Stimulated activated CD8-positive, alpha-beta memory T cell treated with anti-CD3 and anti-CD28 coated beads, Interleukin-12 subunit alpha, Interleukin-12 subunit beta, amount 100 ng/mL, for 1 hour (primary cell): ENCODE measurements around the gene OTOF.

Experiments used
- DNase-seq: peaks from one replicate; pipeline ENCODE4 v3.0.0-alpha.2; 2020; ENCODE audit warnings: low read depth

Gene OTOF

DNA sequence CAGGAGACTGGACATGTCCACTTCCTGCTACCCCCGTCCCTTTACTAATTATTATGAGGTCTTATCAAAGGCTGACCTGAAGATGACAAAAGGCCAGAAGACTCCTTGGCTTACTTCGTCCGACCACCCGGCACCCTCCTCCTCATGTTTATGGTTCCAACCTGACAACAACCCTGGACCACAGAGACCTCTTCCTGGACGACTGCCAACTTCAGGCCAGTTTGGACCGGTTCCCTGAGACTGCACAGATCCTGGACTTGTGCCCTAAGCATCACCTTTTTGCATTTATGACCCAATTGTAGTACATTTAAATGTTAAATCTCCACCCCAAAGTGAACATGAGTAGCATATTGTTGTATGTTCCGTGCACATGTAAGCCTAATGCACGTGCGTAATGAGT is 70.4 kb downstream of the OTOF start:
- DNase-seq = no peak
